ENCODE results near the gene RAB3C.

GRCh38 chr5:58674711-58675110, 91.8 kb downstream of the RAB3C start:
- no peak for TF ChIP-seq CTCF (conservative IDR thresholded peaks at IDR 0.05; ENCODE audit: low read length)
- no peak for TF ChIP-seq EZH2phosphoT487 (IDR thresholded peaks at IDR 0.05; ENCODE audit: borderline replicate concordance)
